GM21529 (cell line): ENCODE measurements around the gene TRIM36.

Experiments used
- ATAC-seq: cut with Tn5 transposase; IDR thresholded peaks from one replicate; pipeline ENCODE4 v1.9.1; 2021; ENCODE audit not compliant: unreplicated experiment

Gene TRIM36

GRCh38 chr5:115169487-115170133 lies at the start of gene TRIM36:
TSS of gene TRIM36 (minus strand) at chr5:115169908. CDS start at chr5:115169634, 274 bp downstream.
- peak; percentile 97 for ATAC-seq

GRCh38 chr5:115214541-115214940 lies 44.8 kb upstream of the TRIM36 start:
- no peak for ATAC-seq

GRCh38 chr5:115209279-115209678 lies 39.6 kb upstream of the TRIM36 start:
- ATAC-seq = peak; percentile 100

- ATAC-seq = no peak
These were observed 33.2 kb upstream of the TRIM36 start for GRCh38 chr5:115202952-115203351.

- ATAC-seq = no peak
These were observed 26.5 kb upstream of the TRIM36 start for GRCh38 chr5:115196161-115196560.

GRCh38 chr5:115194676-115195075 lies 25.0 kb upstream of the TRIM36 start:
- ATAC-seq = no peak

GRCh38 chr5:115193295-115193694 lies 23.6 kb upstream of the TRIM36 start:
- no peak for ATAC-seq

- no peak for ATAC-seq
These were observed 22.4 kb upstream of the TRIM36 start for GRCh38 chr5:115192098-115192497.

- ATAC-seq = no peak
These were observed 21.8 kb upstream of the TRIM36 start for GRCh38 chr5:115191474-115192031.

GRCh38 chr5:115190388-115190787 lies 20.7 kb upstream of the TRIM36 start:
- no peak for ATAC-seq

- ATAC-seq = no peak
These were observed 20.2 kb upstream of the TRIM36 start for GRCh38 chr5:115189866-115190265.

- no peak for ATAC-seq
These were observed 17.1 kb upstream of the TRIM36 start for GRCh38 chr5:115186794-115187193.

- ATAC-seq = no peak
These were observed 15.1 kb upstream of the TRIM36 start for GRCh38 chr5:115184770-115185169.

GRCh38 chr5:115181757-115182156 lies 12.0 kb upstream of the TRIM36 start:
- no peak for ATAC-seq

- peak; percentile 70 for ATAC-seq
These were observed 10.5 kb upstream of the TRIM36 start for GRCh38 chr5:115180165-115180709.

GRCh38 chr5:115179394-115180164 lies 9.9 kb upstream of the TRIM36 start:
- peak; percentile 32 for ATAC-seq

- ATAC-seq = no peak
These were observed 9.3 kb upstream of the TRIM36 start for GRCh38 chr5:115179030-115179393.

- ATAC-seq = no peak
These were observed 1.3 kb upstream of the TRIM36 start for GRCh38 chr5:115170929-115171510.

- peak; percentile 51 for ATAC-seq
These were observed 623 bp upstream of the TRIM36 start for GRCh38 chr5:115170134-115170928.

GRCh38 chr5:115168829-115169486 lies 750 bp downstream of the TRIM36 start:
- no peak for ATAC-seq
